T-helper 2 cell treated with Interferon-gamma antibody and Interleukin-4, amounts not matched to agents 5 μg/mL and 100 μg/mL, for 36 hours (primary cell): ENCODE data around the gene PPIP5K1.

Source experiments
- DNase-seq: peaks from one replicate; pipeline ENCODE4 v3.0.0; 2021; ENCODE audit warnings: low spot score
- H3K27ac Mint-ChIP-seq: one replicate; pipeline ENCODE4 v1.8.0; 2021; ENCODE audit warnings: mild to moderate bottlenecking, mixed read lengths
- H3K27me3 Mint-ChIP-seq: one replicate; pipeline ENCODE4 v1.8.0; 2021; ENCODE audit warnings: low read depth, mixed read lengths
- H3K36me3 Mint-ChIP-seq: one replicate; pipeline ENCODE4 v1.8.0; 2021; ENCODE audit warnings: low read depth, mixed read lengths
- H3K4me1 Mint-ChIP-seq: one replicate; pipeline ENCODE4 v1.8.0; 2021; ENCODE audit warnings: low read depth, mixed read lengths
- H3K4me3 Mint-ChIP-seq: one replicate; pipeline ENCODE4 v1.8.0; 2022; ENCODE audit warnings: mild to moderate bottlenecking, moderate library complexity, mixed read lengths
- H3K9me3 Mint-ChIP-seq: one replicate; pipeline ENCODE4 v1.8.0; 2021; ENCODE audit warnings: mixed read lengths

Gene PPIP5K1

DNA sequence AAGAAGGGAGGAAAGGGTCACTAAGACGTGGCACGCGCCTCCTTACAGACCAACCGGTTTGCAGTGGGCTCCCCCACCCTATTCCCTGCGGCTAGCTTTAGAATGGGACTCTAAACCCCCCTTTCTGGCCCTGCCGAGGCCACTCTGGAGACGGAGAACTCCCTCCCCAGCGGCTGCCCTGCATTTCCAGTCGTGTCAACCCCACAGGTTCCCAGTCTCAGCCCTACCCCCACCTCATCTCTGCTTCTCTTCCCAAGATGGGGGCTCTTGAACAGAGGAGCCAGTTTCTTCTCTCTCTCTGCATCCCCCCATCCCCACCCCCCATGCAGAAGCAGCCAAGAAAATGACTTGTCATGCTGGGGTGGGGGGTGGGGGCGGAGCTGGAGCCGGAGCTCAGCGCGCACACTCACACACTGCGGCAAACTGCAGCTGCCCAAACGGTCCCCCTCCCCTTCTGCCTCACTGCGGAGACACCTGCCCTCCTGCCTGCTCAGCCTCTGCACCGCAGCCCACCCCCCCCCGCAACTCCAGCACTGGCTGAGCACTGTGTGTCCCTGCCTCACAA is 71.7 kb downstream of the PPIP5K1 start:
- no peak for DNase-seq
- peaks cover 17% of the 10 kb centered on the region for H3K36me3 Mint-ChIP-seq
- no peaks in the 10 kb centered on the region for H3K9me3 Mint-ChIP-seq
- H3K4me3 Mint-ChIP-seq = peak overlapping the region; percentile 73
- peak overlapping the region; percentile 23 for H3K27ac Mint-ChIP-seq
- peaks cover 16% of the 10 kb centered on the region for H3K27me3 Mint-ChIP-seq
- H3K4me1 Mint-ChIP-seq = peaks cover 54% of the 10 kb centered on the region

DNA sequence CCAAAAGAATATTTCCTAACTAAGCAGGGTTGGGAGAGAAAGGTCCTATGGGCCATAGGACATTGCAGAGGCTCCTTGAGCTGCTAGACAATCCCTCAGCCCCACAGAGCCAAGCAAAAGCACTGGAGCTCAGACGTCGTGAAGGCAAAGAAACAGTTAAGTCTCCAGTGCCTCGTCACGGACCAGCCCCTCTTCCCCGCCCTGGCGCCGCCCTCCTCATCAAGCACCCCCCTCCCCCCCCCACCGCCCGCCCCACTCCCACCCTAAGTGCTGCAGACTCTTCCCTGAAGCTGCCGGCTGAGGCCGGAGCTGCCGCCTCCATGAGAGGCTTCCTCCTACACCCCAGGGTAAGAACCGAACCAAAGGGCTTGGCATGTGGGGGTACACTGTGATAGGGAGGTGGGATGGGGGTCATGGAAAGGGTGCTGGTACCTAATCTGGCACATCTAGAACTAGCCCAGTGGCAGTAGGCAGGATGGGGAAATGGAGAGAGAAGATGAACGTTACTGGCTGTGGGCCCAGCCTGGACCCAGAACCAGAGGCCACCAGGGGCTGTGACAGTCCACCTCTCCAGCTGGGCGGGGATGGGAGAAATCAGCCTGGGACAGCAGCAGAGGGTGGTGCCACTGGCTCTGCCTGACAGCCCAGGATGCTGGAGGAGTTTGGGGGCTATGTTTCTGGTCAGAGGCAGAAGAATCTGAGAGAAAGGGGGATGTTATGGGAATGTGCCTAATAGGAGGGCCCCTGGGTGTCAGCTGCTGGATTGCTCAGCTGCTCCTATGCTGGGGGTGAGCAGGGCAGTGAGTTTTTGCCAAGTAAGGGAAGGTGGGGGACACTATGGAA is 72.4 kb downstream of the PPIP5K1 start, which contains the start of gene MAP1A:
Gene MAP1A, plus strand, starts transcription at position 255 of the 843 bp plus-strand sequence. CDS start 3,866 bp downstream, outside the sequence.
- Mint-ChIP-seq H3K4me3 (peak within 1 kb of the TSS; percentile 73), H3K9me3 (no peaks in the 10 kb centered on the region), H3K27me3 (peaks cover 17% of the 10 kb centered on the region), H3K4me1 (peaks cover 56% of the 10 kb centered on the region), H3K27ac (no peak within 1 kb of the TSS), H3K36me3 (peaks cover 13% of the 10 kb centered on the region)
- DNase-seq = no peak

DNA sequence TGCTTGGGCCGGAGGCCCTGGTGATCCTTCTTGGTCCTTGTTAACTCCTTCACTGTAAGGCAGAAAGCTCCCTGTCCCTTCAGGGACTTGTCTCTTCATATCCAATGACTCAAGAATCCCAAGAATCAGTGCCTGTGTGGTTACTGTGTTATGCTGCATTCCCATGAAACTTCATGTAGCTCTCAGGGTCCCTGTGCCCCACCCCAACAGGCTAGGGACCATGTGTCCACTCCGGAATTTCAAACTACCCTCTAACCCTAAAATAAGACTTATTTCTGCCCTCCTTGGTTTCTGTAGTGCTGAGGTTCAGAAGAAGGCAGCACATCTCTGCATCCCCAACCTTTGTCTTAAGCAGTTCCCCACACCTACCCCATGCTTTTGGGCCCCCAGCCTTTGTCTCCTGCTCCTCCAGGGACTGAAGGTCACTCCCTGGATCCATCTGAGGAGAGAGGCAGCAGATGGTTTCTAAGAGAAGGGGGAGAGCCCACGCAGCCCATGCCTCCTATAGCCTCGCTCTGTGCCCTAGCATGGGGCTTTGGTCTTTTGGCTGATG is 73.1 kb downstream of the PPIP5K1 start:
- H3K27ac Mint-ChIP-seq = no peak overlapping the region
- H3K36me3 Mint-ChIP-seq = peaks cover 14% of the 10 kb centered on the region
- no peak overlapping the region for H3K4me3 Mint-ChIP-seq
- peaks cover 24% of the 10 kb centered on the region for H3K27me3 Mint-ChIP-seq
- H3K9me3 Mint-ChIP-seq = no peaks in the 10 kb centered on the region
- no peak for DNase-seq
- peaks cover 63% of the 10 kb centered on the region for H3K4me1 Mint-ChIP-seq

DNA sequence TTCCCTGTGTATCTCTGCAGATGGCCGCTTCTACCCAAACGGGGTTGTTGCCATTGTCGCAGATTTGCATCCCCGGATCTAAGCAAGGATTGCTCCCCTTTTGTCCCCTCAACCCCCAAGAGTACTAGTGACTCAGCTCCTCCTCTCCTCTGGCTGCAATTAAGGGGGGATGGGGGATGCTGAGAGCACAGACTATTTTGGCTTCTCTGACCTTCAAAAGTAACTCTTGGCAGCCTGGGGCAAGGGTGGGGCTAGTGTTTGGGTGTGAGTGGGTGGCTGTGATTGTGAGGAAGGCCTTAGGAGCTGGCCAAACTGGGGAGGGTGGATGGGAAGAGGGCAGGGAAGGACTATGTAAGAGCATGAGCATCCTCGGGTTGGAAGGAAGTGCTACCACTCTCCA is 73.8 kb downstream of the PPIP5K1 start:
- Mint-ChIP-seq H3K4me1 (peaks cover 70% of the 10 kb centered on the region), H3K27ac (no peak overlapping the region), H3K4me3 (peak overlapping the region; percentile 25), H3K36me3 (peaks cover 11% of the 10 kb centered on the region), H3K9me3 (no peaks in the 10 kb centered on the region), H3K27me3 (peaks cover 24% of the 10 kb centered on the region)
- DNase-seq = no peak

DNA sequence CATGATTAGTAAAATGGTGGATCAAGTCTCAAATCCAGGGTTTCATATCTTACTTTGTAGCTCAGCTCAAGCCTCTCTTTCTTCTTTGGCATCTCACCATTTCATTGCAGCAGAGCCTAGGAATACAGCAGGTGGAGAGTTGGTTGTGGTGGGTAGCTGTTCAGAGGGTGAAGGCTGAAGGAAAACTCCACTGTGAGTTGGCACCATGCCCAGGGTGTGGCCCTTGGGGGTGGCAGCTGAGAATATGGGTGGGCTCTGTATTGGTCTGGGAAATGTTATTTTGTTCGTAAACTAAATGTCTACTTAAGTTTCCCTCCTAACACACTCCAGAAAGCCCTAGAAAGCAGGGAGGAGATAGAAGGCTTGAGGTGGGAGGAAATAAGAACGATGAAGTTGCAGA is 74.3 kb downstream of the PPIP5K1 start:
- H3K4me1 Mint-ChIP-seq = peaks cover 71% of the 10 kb centered on the region
- peak overlapping the region; percentile 25 for H3K4me3 Mint-ChIP-seq
- DNase-seq = no peak
- peaks cover 11% of the 10 kb centered on the region for H3K36me3 Mint-ChIP-seq
- no peak overlapping the region for H3K27ac Mint-ChIP-seq
- peaks cover 24% of the 10 kb centered on the region for H3K27me3 Mint-ChIP-seq
- H3K9me3 Mint-ChIP-seq = no peaks in the 10 kb centered on the region

DNA sequence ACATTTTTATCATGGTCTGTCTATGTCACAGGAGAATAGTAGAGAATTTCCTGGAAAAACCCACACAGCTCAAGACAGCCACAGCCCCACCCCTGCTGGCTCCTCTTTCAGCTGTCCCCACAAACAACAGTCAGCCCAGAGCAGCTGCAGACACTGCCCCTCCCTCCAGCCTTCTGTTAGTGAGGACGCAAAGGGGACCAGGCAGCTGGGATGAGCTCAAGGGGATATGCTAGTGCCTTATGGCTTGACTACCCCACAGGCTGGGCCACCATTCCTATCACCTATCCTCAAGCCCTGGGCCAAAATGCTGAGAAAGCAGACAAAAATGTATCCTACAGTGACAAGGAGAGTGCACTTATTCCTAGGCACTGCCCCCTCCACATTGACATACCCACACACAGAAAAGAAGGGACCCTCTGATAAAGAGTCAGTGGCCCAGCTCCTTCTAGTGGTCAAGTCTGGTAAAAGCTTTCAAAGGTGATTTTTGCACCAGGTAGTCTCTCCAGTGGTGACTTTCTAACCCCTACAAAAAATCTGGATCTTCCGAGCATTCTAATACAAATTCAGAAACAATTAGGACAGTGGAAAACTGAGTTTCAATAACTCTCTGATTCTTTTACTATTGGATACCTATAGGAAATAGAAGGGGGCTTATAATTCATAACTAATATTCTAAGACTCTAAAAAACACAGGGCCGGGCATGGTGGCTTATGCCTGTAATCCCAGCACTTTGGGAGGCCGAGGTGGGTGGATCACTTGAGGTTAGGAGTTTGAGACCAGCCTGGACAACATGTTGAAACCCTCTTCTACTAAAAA is 75.6 kb downstream of the PPIP5K1 start:
- peaks cover 14% of the 10 kb centered on the region for H3K36me3 Mint-ChIP-seq
- peak; percentile 20 for DNase-seq
- no peaks in the 10 kb centered on the region for H3K9me3 Mint-ChIP-seq
- peak overlapping the region; percentile 53 for H3K4me3 Mint-ChIP-seq
- H3K27ac Mint-ChIP-seq = peak overlapping the region; percentile 64
- H3K27me3 Mint-ChIP-seq = peaks cover 24% of the 10 kb centered on the region
- H3K4me1 Mint-ChIP-seq = peaks cover 72% of the 10 kb centered on the region

DNA sequence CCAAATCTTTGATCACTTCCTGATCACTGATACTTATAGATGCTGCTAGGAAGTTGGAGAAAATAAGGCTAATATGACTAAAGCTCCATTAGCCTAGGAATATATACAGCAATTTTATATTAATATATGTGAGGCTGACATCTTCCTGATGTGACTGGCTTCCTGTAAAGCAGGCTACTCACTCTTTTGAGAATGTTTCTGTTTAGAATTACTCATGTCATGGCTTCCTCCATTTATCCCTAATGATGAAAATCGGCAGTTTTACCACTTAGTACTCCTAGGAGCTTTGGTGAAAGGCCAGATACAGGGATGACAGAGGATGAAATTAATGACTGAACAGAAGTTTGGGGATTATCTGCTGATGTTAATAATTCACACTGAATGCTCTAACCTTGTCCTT is 76.5 kb downstream of the PPIP5K1 start:
- peaks cover 24% of the 10 kb centered on the region for H3K27me3 Mint-ChIP-seq

DNA sequence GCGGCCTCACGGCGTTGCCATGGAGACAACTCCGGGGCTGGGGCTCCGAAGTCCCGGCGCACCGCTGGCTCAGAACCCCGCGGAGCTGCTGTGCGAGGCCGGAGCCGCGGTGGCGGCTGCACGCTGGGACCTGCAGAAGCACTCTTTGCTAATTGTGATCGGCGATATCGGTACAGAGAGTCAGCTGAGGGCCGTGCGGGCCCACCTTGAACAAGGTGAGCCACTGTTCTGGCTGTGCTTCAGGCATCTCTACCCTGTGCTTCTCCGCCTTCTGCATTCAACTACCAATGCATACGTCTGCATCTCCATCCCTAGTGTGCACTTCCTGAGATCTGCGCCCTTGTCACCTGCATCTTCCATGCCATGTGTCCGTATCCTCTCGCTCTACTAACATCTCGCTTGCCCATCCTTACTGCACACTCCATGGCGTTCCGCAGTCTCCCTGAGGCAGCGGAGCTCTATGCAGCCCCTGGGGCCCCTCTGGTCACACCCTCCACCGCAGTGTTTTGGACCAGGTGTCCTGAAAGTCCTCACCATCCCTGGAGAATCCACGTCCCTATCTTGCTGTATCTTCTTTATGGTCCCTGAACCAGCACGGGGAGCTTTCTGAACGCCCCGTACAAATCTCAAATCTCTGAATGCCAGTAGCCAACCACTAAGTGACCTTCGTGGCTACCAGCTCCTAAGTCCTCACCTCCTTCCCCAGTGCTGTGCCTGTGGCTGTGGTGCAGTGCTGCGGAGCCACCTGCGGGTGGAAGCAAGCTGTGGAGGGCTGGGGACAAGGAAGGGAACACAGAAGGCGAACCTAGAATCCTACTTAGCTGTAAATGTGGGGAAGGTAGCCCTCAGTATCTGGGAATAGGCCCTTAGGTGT is 78.8 kb downstream of the PPIP5K1 start:
- no peaks in the 10 kb centered on the region for H3K9me3 Mint-ChIP-seq
- H3K27ac Mint-ChIP-seq = peak overlapping the region; percentile 67
- H3K4me3 Mint-ChIP-seq = peak overlapping the region; percentile 87
- DNase-seq = peak; percentile 10
- H3K36me3 Mint-ChIP-seq = peaks cover 10% of the 10 kb centered on the region
- peaks cover 56% of the 10 kb centered on the region for H3K4me1 Mint-ChIP-seq
- peaks cover 9% of the 10 kb centered on the region for H3K27me3 Mint-ChIP-seq

More for the DNA sequence above, 76.5 kb downstream of the PPIP5K1 start:
- Mint-ChIP-seq H3K4me3 (peak overlapping the region; percentile 53), H3K4me1 (peaks cover 70% of the 10 kb centered on the region), H3K27ac (peak overlapping the region; percentile 64), H3K36me3 (peaks cover 14% of the 10 kb centered on the region), H3K9me3 (no peaks in the 10 kb centered on the region)
- DNase-seq = no peak

DNA sequence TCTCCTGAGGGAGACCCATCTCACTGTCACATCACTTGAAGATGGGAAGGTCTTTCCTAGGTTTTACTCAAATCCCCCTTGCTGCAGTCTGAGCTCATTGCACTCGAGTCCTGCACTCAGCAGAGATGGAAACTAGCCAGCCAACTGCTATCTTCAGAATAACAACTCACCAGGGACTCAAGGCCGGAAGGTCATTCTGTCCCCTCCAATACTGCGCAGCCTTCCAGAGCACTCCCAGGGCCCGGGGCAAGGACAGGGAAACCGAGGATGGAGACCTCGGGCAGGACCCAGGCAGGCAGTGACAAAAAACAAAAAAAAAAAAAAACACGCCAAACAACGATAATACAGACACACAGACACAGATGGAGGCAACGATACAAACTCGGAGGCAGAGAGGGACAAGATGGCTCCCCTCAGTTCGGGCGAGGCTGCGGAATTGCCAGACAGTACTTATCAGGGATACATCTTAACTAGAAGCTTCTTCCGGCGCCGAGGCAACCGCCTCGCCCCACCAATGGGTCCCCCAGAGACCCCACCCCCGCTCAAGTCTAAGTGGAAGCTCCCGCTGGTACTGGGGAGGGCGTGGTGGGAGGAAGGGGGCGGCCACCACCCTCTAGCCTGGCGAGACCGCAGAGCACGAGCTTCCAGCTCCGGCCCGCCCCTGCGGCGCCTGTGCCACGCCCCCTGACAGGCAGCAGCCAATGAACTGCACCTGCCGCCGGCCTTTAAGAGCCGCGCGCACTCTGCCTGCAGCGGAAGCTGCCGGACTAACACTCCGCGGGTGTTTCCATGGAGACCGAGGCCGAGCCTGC is 79.6 kb downstream of the PPIP5K1 start:
- peaks cover 6% of the 10 kb centered on the region for H3K36me3 Mint-ChIP-seq
- peak; percentile 99 for DNase-seq
- H3K27ac Mint-ChIP-seq = peak overlapping the region; percentile 90
- peaks cover 48% of the 10 kb centered on the region for H3K4me1 Mint-ChIP-seq
- peak overlapping the region; percentile 87 for H3K4me3 Mint-ChIP-seq
- no peaks in the 10 kb centered on the region for H3K9me3 Mint-ChIP-seq
- peaks cover 8% of the 10 kb centered on the region for H3K27me3 Mint-ChIP-seq

DNA sequence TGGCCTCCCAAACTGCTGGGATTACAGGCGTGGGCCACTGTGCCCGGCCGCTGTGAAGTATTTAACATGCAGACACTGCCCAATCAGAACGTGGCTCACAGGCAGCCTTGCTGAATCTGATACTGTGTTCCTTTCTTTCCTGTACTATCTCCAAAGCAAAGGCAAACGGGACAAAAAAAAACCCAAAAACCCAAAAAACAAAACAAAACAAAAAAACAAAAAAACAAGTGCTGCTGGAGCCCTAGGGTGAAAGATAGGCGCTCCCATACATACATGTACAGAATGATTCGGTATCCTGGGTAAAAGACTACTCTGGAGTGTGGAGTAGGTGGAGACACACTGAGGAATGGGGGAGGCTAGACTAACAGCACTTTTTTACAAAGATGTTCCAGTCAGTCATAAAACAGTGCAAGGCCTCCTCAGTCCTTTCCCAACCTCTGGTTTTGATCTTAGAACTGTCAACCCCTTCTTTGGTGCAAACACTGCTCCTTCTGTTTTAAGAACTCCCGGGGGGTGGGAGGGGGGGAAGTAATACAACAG is 80.3 kb downstream of the PPIP5K1 start:
- H3K27ac Mint-ChIP-seq = peak overlapping the region; percentile 90
- no peaks in the 10 kb centered on the region for H3K9me3 Mint-ChIP-seq
- peaks cover 44% of the 10 kb centered on the region for H3K4me1 Mint-ChIP-seq
- no peak for DNase-seq
- H3K27me3 Mint-ChIP-seq = peaks cover 8% of the 10 kb centered on the region
- H3K36me3 Mint-ChIP-seq = peaks cover 5% of the 10 kb centered on the region
- peak overlapping the region; percentile 87 for H3K4me3 Mint-ChIP-seq

DNA sequence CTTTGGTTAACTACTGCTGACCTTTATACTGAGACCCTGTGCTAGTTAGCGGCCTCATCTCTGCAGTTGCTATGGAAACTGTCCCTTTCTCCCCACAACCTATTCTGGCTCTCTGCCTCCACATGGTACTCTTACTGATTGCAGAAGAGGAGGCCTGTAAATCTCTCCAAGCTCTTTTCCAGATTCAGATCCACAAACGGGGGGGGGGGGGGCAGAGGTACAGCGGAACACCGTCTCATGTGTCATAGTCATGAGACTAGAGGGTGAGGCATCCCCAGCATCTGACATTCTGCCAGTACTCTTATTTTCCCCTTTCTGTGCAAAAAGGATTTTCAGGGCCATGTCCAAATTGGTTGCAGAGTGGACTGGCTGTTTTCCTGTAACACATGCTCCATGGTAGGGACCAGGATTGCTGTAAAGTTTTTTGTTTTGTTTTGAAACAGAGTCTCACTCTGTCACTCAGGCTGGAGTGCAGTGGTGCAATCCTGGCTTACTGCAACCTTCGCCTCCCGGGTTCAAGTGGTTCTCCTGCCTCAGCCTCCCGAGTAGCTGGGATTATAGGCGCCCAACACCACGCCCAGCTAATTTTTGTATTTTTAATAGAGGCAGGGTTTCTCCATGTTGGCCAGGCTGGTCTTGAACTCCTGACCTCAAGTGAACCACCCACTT is 80.9 kb downstream of the PPIP5K1 start:
- H3K4me3 Mint-ChIP-seq = peak overlapping the region; percentile 87

DNA sequence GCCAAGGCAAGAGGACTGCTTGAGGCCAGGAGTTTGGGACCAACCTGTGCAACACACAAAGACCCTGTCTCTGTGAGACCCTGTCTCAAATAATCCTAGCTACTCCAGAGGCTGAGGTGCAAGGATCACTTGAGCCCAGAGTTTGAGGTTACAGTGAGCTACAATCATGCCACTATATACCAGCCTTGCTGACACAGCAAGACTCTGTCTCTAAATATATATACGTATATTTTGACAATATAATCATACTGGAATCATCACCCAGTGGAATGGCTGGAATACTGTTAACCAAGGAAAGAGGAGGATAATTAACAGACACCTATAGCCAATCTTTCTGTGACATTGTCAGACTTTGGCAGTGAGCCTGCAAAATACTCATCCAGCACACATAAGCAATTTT is 81.6 kb downstream of the PPIP5K1 start:
- Mint-ChIP-seq H3K4me1 (peaks cover 31% of the 10 kb centered on the region), H3K4me3 (peak overlapping the region; percentile 55), H3K9me3 (no peaks in the 10 kb centered on the region), H3K27me3 (peaks cover 8% of the 10 kb centered on the region), H3K36me3 (peaks cover 5% of the 10 kb centered on the region), H3K27ac (no peak overlapping the region)
- no peak for DNase-seq

More for the DNA sequence above, 80.9 kb downstream of the PPIP5K1 start:
- peaks cover 5% of the 10 kb centered on the region for H3K36me3 Mint-ChIP-seq
- peak overlapping the region; percentile 90 for H3K27ac Mint-ChIP-seq
- DNase-seq = no peak
- peaks cover 8% of the 10 kb centered on the region for H3K27me3 Mint-ChIP-seq
- no peaks in the 10 kb centered on the region for H3K9me3 Mint-ChIP-seq
- peaks cover 38% of the 10 kb centered on the region for H3K4me1 Mint-ChIP-seq
